Measurements from ENCODE around the gene RHOG. TPM values are rescaled to one million over a fixed set of nuclear protein-coding genes. Genes with fewer than 3 reads are reported as not detected.

The RHOG gene
- total and polyA plus RNA-seq, 9 of the 15 experiments (the other 6 are each of a cell fraction or from before 2014, with no cell fraction given) = 22.6 to 162 (median 80.3) TPM

DNA sequence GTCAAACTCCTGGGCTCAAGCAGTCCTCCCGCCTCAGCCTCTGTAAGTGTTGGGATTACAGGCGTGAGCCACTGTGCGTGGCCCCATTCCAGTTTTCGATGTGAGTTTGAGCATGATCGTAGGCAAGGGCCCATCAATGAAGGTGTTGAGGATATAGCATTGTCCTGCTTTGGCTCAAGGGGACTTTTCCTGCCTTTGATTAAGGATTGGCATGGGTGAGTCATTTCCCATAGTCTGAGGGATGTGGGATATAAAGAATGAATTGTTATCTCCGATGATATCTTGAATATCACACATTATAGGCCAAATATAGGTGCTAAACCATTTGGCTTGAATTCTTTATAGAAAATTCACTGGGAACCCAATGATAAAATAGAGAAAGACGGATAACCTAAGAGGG lies 45.1 kb upstream of the RHOG start:
- FAIRE-seq (no peak), ATAC-seq (no peak), DNase-seq (ENCODE audit: extremely low read depth in 1 of 4, low spot score in 3 of 4) (no peak)
- Histone ChIP-seq H4K20me1 (replicated peaks; ENCODE audit: control insufficient read depth, insufficient read depth, low read length) (peaks cover 6% of the 10 kb centered on the region; the same call in 1 of the 2 replicates), H3K4me1 (replicated peaks in 1 of 2; ENCODE audit: control insufficient read depth in 2 of 2, insufficient read depth in 2 of 2, low read length in 2 of 2) (peaks cover 0 to 13% of the 10 kb centered on the region in 2 experiments; a peak in 4 of 5 replicates), H3K27ac (ENCODE audit: extremely low read depth, low read depth, low read length) (no peak overlapping the region), H3K9me3 (replicated peaks; ENCODE audit: control insufficient read depth, insufficient read depth, low read depth, low read length) (no peaks in the 10 kb centered on the region), H2AFZ (ENCODE audit: low read depth, low read length) (no peak overlapping the region), H3K36me3 (ENCODE audit: control insufficient read depth, insufficient read depth, low read length) (no peaks in the 10 kb centered on the region), H3K9me1 (ENCODE audit: control insufficient read depth, insufficient read depth, low read length) (no peaks in the 10 kb centered on the region), H3K4me2 (ENCODE audit: insufficient read depth, low read length) (no peak overlapping the region), H3K79me2 (ENCODE audit: control insufficient read depth, insufficient read depth, low read length) (peaks cover 72% of the 10 kb centered on the region), H3K9ac (ENCODE audit: insufficient read depth in 1 of 2, low read depth in 2 of 2, low read length in 2 of 2) (no peak overlapping the region), H3K4me3 (no peak overlapping the region), H3K27me3 (ENCODE audit: control insufficient read depth in 2 of 2, insufficient read depth in 2 of 2, low read length in 2 of 2) (no peaks in the 10 kb centered on the region)
- ChIA-PET CTCF (ENCODE audit: low intra/inter-chr PET ratio) (no interaction called here), POLR2A (interaction anchor here (1.9 kb wide), 2 partner anchors 9 to 20 kb away, joined by 5 to 12 read pairs; no protein-coding TSS in a partner anchor)
- 89% methylated on average over 7 of the region's 7 CpGs for WGBS (ENCODE audit: insufficient coverage, low coverage, missing lambda C conversion rate)
- no peak for TF ChIP-seq CREM (IDR thresholded peaks at IDR 0.05; ENCODE audit: low read depth)
- in situ Hi-C loops (cut with MboI) = no loop called here
- intact Hi-C loops (cut with micrococcal nuclease) = loop anchor here (2.0 kb wide), 1 partner anchor 19 kb away; no protein-coding TSS in a partner anchor
- BruUV-seq (replicated peaks) = no TSS peak

GRCh38 chr11:3882655-3883054 lies 41.9 kb upstream of the RHOG start:
- DNase-seq (ENCODE audit: extremely low read depth in 1 of 4, low spot score in 3 of 4) = no peak
- Histone ChIP-seq H3K27me3 (ENCODE audit: control insufficient read depth in 2 of 2, insufficient read depth in 2 of 2, low read length in 2 of 2) (no peaks in the 10 kb centered on the region), H2AFZ (ENCODE audit: low read depth, low read length) (no peak overlapping the region), H3K36me3 (ENCODE audit: control insufficient read depth, insufficient read depth, low read length) (no peaks in the 10 kb centered on the region), H3K79me2 (ENCODE audit: control insufficient read depth, insufficient read depth, low read length) (peaks cover 75% of the 10 kb centered on the region), H3K9me1 (ENCODE audit: control insufficient read depth, insufficient read depth, low read length) (no peaks in the 10 kb centered on the region), H3K27ac (ENCODE audit: extremely low read depth, low read depth, low read length) (no peak overlapping the region), H3K9me3 (replicated peaks; ENCODE audit: control insufficient read depth, insufficient read depth, low read depth, low read length) (no peaks in the 10 kb centered on the region), H3K4me1 (replicated peaks in 1 of 2; ENCODE audit: control insufficient read depth in 2 of 2, insufficient read depth in 2 of 2, low read length in 2 of 2) (peaks cover 13 to 35% of the 10 kb centered on the region in 2 experiments), H3K4me2 (ENCODE audit: insufficient read depth, low read length) (no peak overlapping the region), H4K20me1 (replicated peaks; ENCODE audit: control insufficient read depth, insufficient read depth, low read length) (peaks cover 23% of the 10 kb centered on the region), H3K9ac (ENCODE audit: insufficient read depth in 1 of 2, low read depth in 2 of 2, low read length in 2 of 2) (no peak overlapping the region), H3K4me3 (no peak overlapping the region)
- CTCF ChIA-PET (ENCODE audit: low intra/inter-chr PET ratio) = no interaction called here
- no TSS peak for BruUV-seq (replicated peaks)
- intact Hi-C loops (cut with micrococcal nuclease) (no loop called here), in situ Hi-C loops (cut with MboI) (no loop called here)
- POLR2A ChIA-PET = interaction anchor here (0.8 kb wide), 1 partner anchor 8 kb away, joined by 3 read pairs; no protein-coding TSS in a partner anchor
- no peak for FAIRE-seq
- no peak for ATAC-seq
- TF ChIP-seq, protein P1, sequence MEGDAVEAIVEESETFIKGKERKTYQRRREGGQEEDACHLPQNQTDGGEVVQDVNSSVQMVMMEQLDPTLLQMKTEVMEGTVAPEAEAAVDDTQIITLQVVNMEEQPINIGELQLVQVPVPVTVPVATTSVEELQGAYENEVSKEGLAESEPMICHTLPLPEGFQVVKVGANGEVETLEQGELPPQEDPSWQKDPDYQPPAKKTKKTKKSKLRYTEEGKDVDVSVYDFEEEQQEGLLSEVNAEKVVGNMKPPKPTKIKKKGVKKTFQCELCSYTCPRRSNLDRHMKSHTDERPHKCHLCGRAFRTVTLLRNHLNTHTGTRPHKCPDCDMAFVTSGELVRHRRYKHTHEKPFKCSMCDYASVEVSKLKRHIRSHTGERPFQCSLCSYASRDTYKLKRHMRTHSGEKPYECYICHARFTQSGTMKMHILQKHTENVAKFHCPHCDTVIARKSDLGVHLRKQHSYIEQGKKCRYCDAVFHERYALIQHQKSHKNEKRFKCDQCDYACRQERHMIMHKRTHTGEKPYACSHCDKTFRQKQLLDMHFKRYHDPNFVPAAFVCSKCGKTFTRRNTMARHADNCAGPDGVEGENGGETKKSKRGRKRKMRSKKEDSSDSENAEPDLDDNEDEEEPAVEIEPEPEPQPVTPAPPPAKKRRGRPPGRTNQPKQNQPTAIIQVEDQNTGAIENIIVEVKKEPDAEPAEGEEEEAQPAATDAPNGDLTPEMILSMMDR (IDR thresholded peaks at IDR 0.05 in 2 of 3, conservative IDR thresholded peaks at IDR 0.05 in 1 of 3; ENCODE audit: insufficient read depth in 2 of 3, low read depth in 1 of 3, low read length in 3 of 3) = peak in 1 of 3 experiments; percentile 35; a peak in 2 of 6 replicates
- TF ChIP-seq NCOR1 (IDR thresholded peaks at IDR 0.05) = no peak
- TF ChIP-seq, protein P2, sequence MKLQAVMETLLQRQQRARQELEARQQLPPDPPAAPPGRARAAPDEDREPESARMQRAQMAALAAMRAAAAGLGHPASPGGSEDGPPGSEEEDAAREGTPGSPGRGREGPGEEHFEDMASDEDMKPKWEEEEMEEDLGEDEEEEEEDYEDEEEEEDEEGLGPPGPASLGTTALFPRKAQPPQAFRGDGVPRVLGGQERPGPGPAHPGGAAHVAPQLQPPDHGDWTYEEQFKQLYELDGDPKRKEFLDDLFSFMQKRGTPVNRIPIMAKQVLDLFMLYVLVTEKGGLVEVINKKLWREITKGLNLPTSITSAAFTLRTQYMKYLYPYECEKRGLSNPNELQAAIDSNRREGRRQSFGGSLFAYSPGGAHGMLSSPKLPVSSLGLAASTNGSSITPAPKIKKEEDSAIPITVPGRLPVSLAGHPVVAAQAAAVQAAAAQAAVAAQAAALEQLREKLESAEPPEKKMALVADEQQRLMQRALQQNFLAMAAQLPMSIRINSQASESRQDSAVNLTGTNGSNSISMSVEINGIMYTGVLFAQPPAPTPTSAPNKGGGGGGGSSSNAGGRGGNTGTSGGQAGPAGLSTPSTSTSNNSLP (IDR thresholded peaks at IDR 0.05; ENCODE audit: borderline replicate concordance, low read depth, low read length) = 0 out of 2 replicates have a peak, but pooled peaks have one; percentile 20
- no peak for TF ChIP-seq PREB (CRISPR knock-in tag; IDR thresholded peaks at IDR 0.05)

All from K562 (cell line).